ENCODE measurements around the gene HGFAC. TPM values are rescaled to one million over a fixed set of nuclear protein-coding genes. Genes with fewer than 3 reads are reported as not detected.

HGFAC gene
- total and polyA plus RNA-seq, 2 experiments from 2014 or later = 0.87 to 1.7 TPM

- Histone ChIP-seq H3K27me3 (no peaks in the 10 kb centered on the region), H3K9me2 (replicated peaks; ENCODE audit: insufficient read depth) (no peaks in the 10 kb centered on the region), H2AFZ (no peak overlapping the region), H3K9me3 (ENCODE audit: low read depth) (no peaks in the 10 kb centered on the region), H4K20me1 (ENCODE audit: insufficient read depth, poor library complexity, severe bottlenecking) (no peaks in the 10 kb centered on the region), H3K4me1 (ENCODE audit: insufficient read depth) (no peaks in the 10 kb centered on the region), H3K4me3 (no peak overlapping the region), H3K27ac (no peak overlapping the region), H3K79me2 (no peaks in the 10 kb centered on the region), H3K4me2 (no peak overlapping the region), H3K36me3 (replicated peaks; ENCODE audit: insufficient read depth, low read depth) (no peaks in the 10 kb centered on the region)
- TF ChIP-seq CTCF (IDR thresholded peaks at IDR 0.05; ENCODE audit: poor library complexity) (peak; percentile 91), EZH2 (IDR thresholded peaks at IDR 0.05; ENCODE audit: borderline replicate concordance) (no peak)
- WGBS (ENCODE audit: low lambda C conversion rate, missing lambda C conversion rate) = 85% methylated on average over 23 of the region's 36 CpGs
- DNase-seq (ENCODE audit: low spot score) = peak; percentile 64
These were observed 1.4 kb downstream of the HGFAC start for GRCh38 chr4:3442959-3443749.

- DNase-seq (ENCODE audit: low spot score) = no peak
- Histone ChIP-seq H3K36me3 (replicated peaks; ENCODE audit: insufficient read depth, low read depth) (no peaks in the 10 kb centered on the region), H3K9me2 (replicated peaks; ENCODE audit: insufficient read depth) (no peaks in the 10 kb centered on the region), H3K27me3 (no peaks in the 10 kb centered on the region), H3K9me3 (ENCODE audit: low read depth) (no peaks in the 10 kb centered on the region), H3K4me3 (no peak overlapping the region), H4K20me1 (ENCODE audit: insufficient read depth, poor library complexity, severe bottlenecking) (no peaks in the 10 kb centered on the region), H3K27ac (no peak overlapping the region), H3K4me1 (ENCODE audit: insufficient read depth) (no peaks in the 10 kb centered on the region), H2AFZ (no peak overlapping the region), H3K4me2 (no peak overlapping the region), H3K79me2 (no peaks in the 10 kb centered on the region)
- WGBS (ENCODE audit: low lambda C conversion rate, missing lambda C conversion rate) = 87% methylated on average over 11 of the region's 17 CpGs
- TF ChIP-seq EZH2 (IDR thresholded peaks at IDR 0.05; ENCODE audit: borderline replicate concordance) (no peak), CTCF (IDR thresholded peaks at IDR 0.05; ENCODE audit: poor library complexity) (no peak), EZH2phosphoT487 (IDR thresholded peaks at IDR 0.05; ENCODE audit: low read depth, severe bottlenecking, unreplicated experiment) (no peak)
These were observed 2.1 kb downstream of the HGFAC start for GRCh38 chr4:3443750-3444309.

GRCh38 chr4:3444351-3445110 lies 2.8 kb downstream of the HGFAC start:
- Histone ChIP-seq H3K27ac (no peak overlapping the region), H3K36me3 (replicated peaks; ENCODE audit: insufficient read depth, low read depth) (no peaks in the 10 kb centered on the region), H3K9me2 (replicated peaks; ENCODE audit: insufficient read depth) (no peaks in the 10 kb centered on the region), H3K4me1 (ENCODE audit: insufficient read depth) (no peaks in the 10 kb centered on the region), H3K9me3 (ENCODE audit: low read depth) (no peaks in the 10 kb centered on the region), H4K20me1 (ENCODE audit: insufficient read depth, poor library complexity, severe bottlenecking) (no peaks in the 10 kb centered on the region), H3K79me2 (no peaks in the 10 kb centered on the region), H3K4me3 (no peak overlapping the region), H3K4me2 (no peak overlapping the region), H3K27me3 (no peaks in the 10 kb centered on the region), H2AFZ (no peak overlapping the region)
- DNase-seq (ENCODE audit: low spot score) = no peak
- WGBS (ENCODE audit: low lambda C conversion rate, missing lambda C conversion rate) = 96% methylated on average over 14 of the region's 56 CpGs
- TF ChIP-seq CTCF (IDR thresholded peaks at IDR 0.05; ENCODE audit: poor library complexity) (no peak), EZH2 (IDR thresholded peaks at IDR 0.05; ENCODE audit: borderline replicate concordance) (no peak), EZH2phosphoT487 (IDR thresholded peaks at IDR 0.05; ENCODE audit: low read depth, severe bottlenecking, unreplicated experiment) (no peak)

Data from hepatocyte (in vitro differentiated cells).